Liver (tissue), 9 donors: ENCODE measurements around the gene PITHD1. TPM values are rescaled to one million over a fixed set of nuclear protein-coding genes. Genes with fewer than 3 reads are reported as not detected.

ENCODE experiments used
- DNase-seq: peaks from one replicate; pipeline ENCODE4 v3.0.0-alpha.2; 2017; ENCODE audit warnings: low spot score
- H3K27ac ChIP-seq, 2 donors: one replicate each; pipeline ENCODE4 v1.7.0; 2013; ENCODE audit warnings: inconsistent platforms in 2 of 2, low read length in 2 of 2, control low read depth in 1 of 2, low read depth in 1 of 2, mild to moderate bottlenecking in 1 of 2
- H3K27me3 ChIP-seq, 4 donors: one replicate each; pipeline versions ENCODE4 v1.6.1 to v1.7.0; 2013; ENCODE audit warnings: low read length in 3 of 4, inconsistent platforms in 1 of 4, mild to moderate bottlenecking in 1 of 4, moderate library complexity in 1 of 4; ENCODE audit not compliant: control insufficient read depth in 4 of 4, insufficient read depth in 4 of 4
- H3K36me3 ChIP-seq, 4 donors: one replicate each; pipeline versions ENCODE4 v1.6.1 to v1.7.0; 2013; ENCODE audit warnings: low read length in 3 of 4, mild to moderate bottlenecking in 3 of 4, low read depth in 1 of 4, moderate library complexity in 1 of 4; ENCODE audit not compliant: control insufficient read depth in 4 of 4, insufficient read depth in 3 of 4
- H3K4me1 ChIP-seq, 4 donors: one replicate each; pipeline versions ENCODE4 v1.6.1 to v1.7.0; 2013; ENCODE audit warnings: low read length in 3 of 4, mild to moderate bottlenecking in 3 of 4, moderate library complexity in 1 of 4; ENCODE audit not compliant: control insufficient read depth in 4 of 4, insufficient read depth in 4 of 4
- H3K4me3 ChIP-seq, 3 donors: one replicate each; pipeline versions ENCODE4 v1.6.1 to v1.7.0; 2013; ENCODE audit warnings: low read length in 3 of 3, control low read depth in 1 of 3, low read depth in 1 of 3, mild to moderate bottlenecking in 1 of 3
- H3K9ac ChIP-seq, 2 donors: one replicate each; pipeline ENCODE4 v1.7.0; 2013; ENCODE audit warnings: low read length in 2 of 2, mild to moderate bottlenecking in 2 of 2, moderate library complexity in 2 of 2, control low read depth in 1 of 2, low read depth in 1 of 2
- H3K9me3 ChIP-seq, 4 donors: one replicate each; pipeline versions ENCODE4 v1.6.1 to v1.7.0; 2013; ENCODE audit warnings: low read length in 3 of 4; ENCODE audit not compliant: control insufficient read depth in 4 of 4
- ATF3 ChIP-seq: IDR thresholded peaks from 2 replicates; pipeline ENCODE4 v1.6.1; 2016; ENCODE audit warnings: antibody characterized with exemption
- CTCF ChIP-seq: fragments of 150-350 bp; IDR thresholded peaks from 2 replicates; pipeline ENCODE4 v1.5.1; 2017; ENCODE audit warnings: improper control_type of control experiment, low read depth, low read length; ENCODE audit not compliant: missing input control
- EGR1 ChIP-seq, 2 donors: IDR thresholded peaks; 2 replicates each; pipeline ENCODE4 v1.6.1; 2016 to 2018; ENCODE audit warnings: antibody characterized with exemption in 2 of 2, low read depth in 2 of 2
- FOXA1 ChIP-seq: IDR thresholded peaks from 2 replicates; pipeline ENCODE4 v1.6.1; 2016; ENCODE audit warnings: antibody characterized with exemption
- GABPA ChIP-seq, 2 donors: IDR thresholded peaks in 1 of 2; conservative IDR thresholded peaks in 1 of 2; 2 replicates each; pipeline ENCODE4 v1.6.1; 2016; ENCODE audit warnings: antibody characterized with exemption in 2 of 2, mild to moderate bottlenecking in 1 of 2, moderate library complexity in 1 of 2
- HNF4A ChIP-seq, 2 donors: conservative IDR thresholded peaks; 2 replicates each; pipeline ENCODE4 v1.6.1; 2016; ENCODE audit warnings: antibody characterized with exemption in 2 of 2, mild to moderate bottlenecking in 2 of 2
- HNF4G ChIP-seq: IDR thresholded peaks from 2 replicates; pipeline ENCODE4 v1.6.1; 2016; ENCODE audit warnings: antibody characterized with exemption
- JUND ChIP-seq, 2 donors: IDR thresholded peaks; 2 replicates each; pipeline ENCODE4 v1.6.1; 2016; ENCODE audit warnings: antibody characterized with exemption in 2 of 2
- MAX ChIP-seq: IDR thresholded peaks from 2 replicates; pipeline ENCODE4 v1.6.1; 2016; ENCODE audit warnings: antibody characterized with exemption
- NR2F2 ChIP-seq: IDR thresholded peaks from 2 replicates; pipeline ENCODE4 v1.6.1; 2016; ENCODE audit warnings: antibody characterized with exemption
- RAD21 ChIP-seq, 2 donors: IDR thresholded peaks; 2 replicates each; pipeline ENCODE4 v1.6.1; 2016; ENCODE audit warnings: antibody characterized with exemption in 2 of 2, mild to moderate bottlenecking in 2 of 2
- RXRA ChIP-seq, 2 donors: IDR thresholded peaks; 2 replicates each; pipeline ENCODE4 v1.6.1; 2017 to 2018; ENCODE audit warnings: antibody characterized with exemption in 2 of 2, mild to moderate bottlenecking in 1 of 2
- SP1 ChIP-seq: IDR thresholded peaks from 2 replicates; pipeline ENCODE4 v1.6.1; 2018; ENCODE audit warnings: antibody characterized with exemption, mild to moderate bottlenecking
- TAF1 ChIP-seq: conservative IDR thresholded peaks from 2 replicates; pipeline ENCODE4 v1.6.1; 2016; ENCODE audit warnings: antibody characterized with exemption, mild to moderate bottlenecking
- YY1 ChIP-seq: IDR thresholded peaks from 2 replicates; pipeline ENCODE4 v1.6.1; 2016; ENCODE audit warnings: antibody characterized with exemption, mild to moderate bottlenecking
- ZBTB33 ChIP-seq: IDR thresholded peaks from 2 replicates; pipeline ENCODE4 v1.6.1; 2016; ENCODE audit warnings: antibody characterized with exemption
- whole genome bisulfite sequencing: extraction: QIAGEN DNeasy Blood & Tissue Kit; methylation state at CpG from one replicate; pipeline ENCODE4 v1.1.7; 2013; 5-methylcytosine and 5-hydroxymethylcytosine counted together
- polyA plus RNA-seq, 2 donors: library from polyadenylated mRNA; stranded (reverse) in 1 of 2; unstranded in 1 of 2; fragments of 200-250 nt in 1 of 2; fragments of >200 nt in 1 of 2; fragmentation: Nextera tagmentation in 1 of 2; extraction: Ambion mirVana in 1 of 2; gene quantifications; one replicate each; pipeline versions ENCODE4 v1.2.1 to v1.2.3, GENCODE V29; 2013 to 2015
- total RNA-seq, 2 donors: library from RNA; depleted of rRNA; stranded (reverse); fragments of >200 nt; gene quantifications; one replicate each; pipeline ENCODE4 v1.2.3, GENCODE V29; 2014
- donor health status: healthy.
- donor health status: healthy.
- donor health status: healthy.
- donor health status: healthy.
- donor health status: healthy.

PITHD1 gene
- total and polyA plus RNA-seq, 4 donors = 17.1 to 86.4 (median 24.8) TPM

- peak overlapping the region in 1 of 2 donors; percentile 34 for H3K9ac ChIP-seq
- no peaks in the 10 kb centered on the region for H3K9me3 ChIP-seq
- peaks cover 0 to 2% (median under 1%) of the 10 kb centered on the region in 4 donors for H3K36me3 ChIP-seq
- DNase-seq = peak; percentile 93
- no peaks in the 10 kb centered on the region for H3K27me3 ChIP-seq
- H3K4me1 ChIP-seq = peaks cover under 1 to 37% (median 29%) of the 10 kb centered on the region in 4 donors
- WGBS = 21% methylated on average over 14 of the region's 14 CpGs
- H3K27ac ChIP-seq = no peak overlapping the region
- no peak overlapping the region for H3K4me3 ChIP-seq
- TF ChIP-seq RXRA (IDR thresholded peaks at IDR 0.05) (no peak), YY1 (no peak), ATF3 (no peak), MAX (no peak), TAF1 (no peak), HNF4G (no peak), HNF4A (conservative IDR thresholded peaks at IDR 0.05) (no peak), GABPA (IDR thresholded peaks at IDR 0.05 in 1 of 2, conservative IDR thresholded peaks at IDR 0.05 in 1 of 2) (no peak), CTCF (peak; percentile 92), RAD21 (IDR thresholded peaks at IDR 0.05) (peak; percentile 90 to 95), NR2F2 (no peak), ZBTB33 (no peak), EGR1 (IDR thresholded peaks at IDR 0.05; ENCODE audit: low read depth in 2 of 2) (no peak)
These were observed 6.0 kb upstream of the PITHD1 start for GRCh38 chr1:23772049-23772853.

- Histone ChIP-seq H3K4me1 (peaks cover 3 to 42% (median 31%) of the 10 kb centered on the region in 4 donors), H3K9me3 (no peaks in the 10 kb centered on the region), H3K4me3 (no peak overlapping the region), H3K27ac (no peak overlapping the region), H3K27me3 (no peaks in the 10 kb centered on the region), H3K36me3 (peaks cover 0 to 2% (median under 1%) of the 10 kb centered on the region in 4 donors), H3K9ac (no peak overlapping the region)
- TF ChIP-seq ZBTB33 = no peak
- TF ChIP-seq HNF4G = no peak
- no peak for TF ChIP-seq YY1
- TF ChIP-seq SP1 = no peak
- no peak for TF ChIP-seq TAF1
- no peak for TF ChIP-seq GABPA (IDR thresholded peaks at IDR 0.05 in 1 of 2, conservative IDR thresholded peaks at IDR 0.05 in 1 of 2)
- TF ChIP-seq EGR1 (IDR thresholded peaks at IDR 0.05; ENCODE audit: low read depth in 2 of 2) = no peak
- TF ChIP-seq FOXA1 = no peak
- TF ChIP-seq NR2F2 = no peak
- TF ChIP-seq JUND (IDR thresholded peaks at IDR 0.05) = no peak
- no peak for TF ChIP-seq RAD21 (IDR thresholded peaks at IDR 0.05)
- no peak for DNase-seq
- WGBS = 70% methylated on average over 10 of the region's 10 CpGs
These were observed 5.4 kb upstream of the PITHD1 start for GRCh38 chr1:23772854-23773242.
